Measurements from ENCODE around the gene MS4A12. TPM values are rescaled to one million over a fixed set of nuclear protein-coding genes. Genes with fewer than 3 reads are reported as not detected.

Gene MS4A12
- total and polyA plus RNA-seq, 2 experiments from 2014 or later, result not detected

DNA sequence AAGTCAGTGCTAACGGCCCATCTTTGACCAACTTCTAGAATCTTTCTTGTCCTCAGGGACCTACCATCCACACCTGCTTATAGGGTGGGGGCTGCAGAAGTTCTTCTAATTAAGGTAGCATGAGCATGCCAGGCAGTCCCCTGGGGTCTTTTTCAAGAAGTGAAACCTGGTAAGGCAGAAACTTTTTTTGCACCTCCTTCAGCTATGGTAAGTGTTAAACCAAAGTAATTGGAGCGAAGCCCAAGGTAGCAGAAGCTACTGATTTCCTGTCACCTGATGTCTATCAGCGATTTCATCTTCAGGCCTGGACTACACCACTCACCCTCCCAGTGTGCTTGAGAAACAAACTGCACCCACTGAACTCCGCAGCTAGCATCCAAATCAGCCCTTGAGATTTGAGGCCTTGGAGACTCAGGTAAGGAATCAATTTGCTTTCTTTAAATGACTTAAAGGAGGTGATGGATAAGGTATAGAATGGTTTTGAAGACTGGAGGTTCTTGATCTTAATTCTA, 37.0 kb upstream of the MS4A12 start, which contains the start of gene MS4A1:
MS4A1 (plus strand) TSS at position 317 of the 512 bp plus-strand sequence. CDS start 6,528 bp downstream, outside the sequence.
- Histone ChIP-seq H2AFZ (no peak within 1 kb of the TSS), H3K9me2 (ENCODE audit: insufficient read depth) (no peaks in the 10 kb centered on the region), H3K36me3 (ENCODE audit: low read depth) (no peaks in the 10 kb centered on the region), H3K27me3 (replicated peaks; ENCODE audit: insufficient read depth) (no peaks in the 10 kb centered on the region), H3K79me2 (ENCODE audit: insufficient read depth) (no peaks in the 10 kb centered on the region), H3F3A (ENCODE audit: insufficient read depth) (no peaks in the 10 kb centered on the region), H3K9me3 (ENCODE audit: low read depth) (no peaks in the 10 kb centered on the region), H3K4me3 (no peak within 1 kb of the TSS), H4K20me1 (ENCODE audit: insufficient read depth) (no peaks in the 10 kb centered on the region), H3K9ac (no peak within 1 kb of the TSS), H3K4me1 (ENCODE audit: insufficient read depth) (no peaks in the 10 kb centered on the region), H3K27ac (no peak within 1 kb of the TSS), H3K4me2 (ENCODE audit: unreplicated experiment) (no peak within 1 kb of the TSS)
- WGBS, 2 experiments (ENCODE audit: low coverage in 1 of 2, low lambda C conversion rate in 2 of 2, missing lambda C conversion rate in 2 of 2), result 3 to 7% methylated on average over 4 of the region's 4 CpGs
- no peak for TF ChIP-seq EZH2phosphoT487 (IDR thresholded peaks at IDR 0.05; ENCODE audit: insufficient read depth, low read depth)
- no peak for TF ChIP-seq EZH2 (IDR thresholded peaks at IDR 0.05; ENCODE audit: insufficient read depth, poor library complexity, severe bottlenecking)
- in situ Hi-C loops (cut with MboI), result no loop called here
- DNase-seq, result no peak

DNA sequence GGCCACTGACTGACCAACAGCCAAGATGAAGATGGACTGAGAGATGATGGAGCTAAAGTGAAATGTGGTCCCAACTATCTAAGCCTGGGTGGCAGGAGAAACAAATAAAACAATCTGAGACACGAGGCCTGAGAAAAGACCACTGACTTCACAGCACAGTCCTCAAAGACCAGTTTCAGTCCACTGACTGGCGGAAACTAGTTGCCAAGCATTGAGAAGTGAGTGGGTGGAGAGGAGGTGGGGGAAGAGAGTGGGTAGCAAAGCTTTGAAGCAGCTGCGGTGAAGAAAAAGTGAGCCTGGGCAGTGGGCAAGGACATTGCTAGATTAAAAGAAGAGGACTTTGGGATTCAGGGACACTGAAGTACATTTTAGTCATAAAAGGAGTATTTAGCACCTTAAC, 35.0 kb upstream of the MS4A12 start:
- H3K79me2 ChIP-seq (ENCODE audit: insufficient read depth), result no peaks in the 10 kb centered on the region
- H3K4me2 ChIP-seq (ENCODE audit: unreplicated experiment), result no peak overlapping the region
- H3K9me2 ChIP-seq (ENCODE audit: insufficient read depth), result no peaks in the 10 kb centered on the region
- no peaks in the 10 kb centered on the region for H3F3A ChIP-seq (ENCODE audit: insufficient read depth)
- in situ Hi-C loops (cut with MboI), result no loop called here
- no peak overlapping the region for H3K9ac ChIP-seq
- H3K36me3 ChIP-seq (ENCODE audit: low read depth), result no peaks in the 10 kb centered on the region
- no peaks in the 10 kb centered on the region for H3K27me3 ChIP-seq (replicated peaks; ENCODE audit: insufficient read depth)
- H3K9me3 ChIP-seq (ENCODE audit: low read depth), result no peaks in the 10 kb centered on the region
- H3K4me3 ChIP-seq, result no peak overlapping the region
- H3K4me1 ChIP-seq (ENCODE audit: insufficient read depth), result no peaks in the 10 kb centered on the region
- H2AFZ ChIP-seq, result no peak overlapping the region
- no peak for DNase-seq
- TF ChIP-seq EZH2 (IDR thresholded peaks at IDR 0.05; ENCODE audit: insufficient read depth, poor library complexity, severe bottlenecking) (no peak), EZH2phosphoT487 (IDR thresholded peaks at IDR 0.05; ENCODE audit: insufficient read depth, low read depth) (no peak)
- 8 to 12% methylated on average over 3 of the region's 3 CpGs for WGBS, 2 experiments (ENCODE audit: low coverage in 1 of 2, low lambda C conversion rate in 2 of 2, missing lambda C conversion rate in 2 of 2)
- no peak overlapping the region for H3K27ac ChIP-seq
- no peaks in the 10 kb centered on the region for H4K20me1 ChIP-seq (ENCODE audit: insufficient read depth)

GRCh38 chr11:60459345-60459744, 33.2 kb upstream of the MS4A12 start:
- Histone ChIP-seq H3K27ac (no peak overlapping the region), H3K9me3 (ENCODE audit: low read depth) (no peaks in the 10 kb centered on the region), H3K9me2 (ENCODE audit: insufficient read depth) (no peaks in the 10 kb centered on the region), H4K20me1 (ENCODE audit: insufficient read depth) (no peaks in the 10 kb centered on the region), H3K4me2 (ENCODE audit: unreplicated experiment) (no peak overlapping the region), H3K9ac (no peak overlapping the region), H3K4me1 (ENCODE audit: insufficient read depth) (no peaks in the 10 kb centered on the region), H3K27me3 (replicated peaks; ENCODE audit: insufficient read depth) (no peaks in the 10 kb centered on the region), H2AFZ (no peak overlapping the region), H3K36me3 (ENCODE audit: low read depth) (no peaks in the 10 kb centered on the region), H3K79me2 (ENCODE audit: insufficient read depth) (no peaks in the 10 kb centered on the region), H3K4me3 (no peak overlapping the region), H3F3A (ENCODE audit: insufficient read depth) (no peaks in the 10 kb centered on the region)
- TF ChIP-seq EZH2phosphoT487 (IDR thresholded peaks at IDR 0.05; ENCODE audit: insufficient read depth, low read depth), result no peak
- TF ChIP-seq EZH2 (IDR thresholded peaks at IDR 0.05; ENCODE audit: insufficient read depth, poor library complexity, severe bottlenecking), result no peak
- WGBS, 2 experiments (ENCODE audit: low coverage in 1 of 2, low lambda C conversion rate in 2 of 2, missing lambda C conversion rate in 2 of 2), result 78 to 88% methylated on average over 1 of the region's 1 CpG
- no peak for DNase-seq
- in situ Hi-C loops (cut with MboI), result no loop called here

- in situ Hi-C loops (cut with MboI), result no loop called here
- Histone ChIP-seq H3K4me3 (no peak overlapping the region), H3K27ac (no peak overlapping the region), H3K4me1 (ENCODE audit: insufficient read depth) (no peaks in the 10 kb centered on the region), H4K20me1 (ENCODE audit: insufficient read depth) (no peaks in the 10 kb centered on the region), H3K9me2 (ENCODE audit: insufficient read depth) (no peaks in the 10 kb centered on the region), H3K79me2 (ENCODE audit: insufficient read depth) (no peaks in the 10 kb centered on the region), H2AFZ (no peak overlapping the region), H3K9ac (no peak overlapping the region), H3F3A (ENCODE audit: insufficient read depth) (no peaks in the 10 kb centered on the region), H3K36me3 (ENCODE audit: low read depth) (no peaks in the 10 kb centered on the region), H3K4me2 (ENCODE audit: unreplicated experiment) (no peak overlapping the region), H3K27me3 (replicated peaks; ENCODE audit: insufficient read depth) (no peaks in the 10 kb centered on the region), H3K9me3 (ENCODE audit: low read depth) (no peaks in the 10 kb centered on the region)
- no peak for DNase-seq
- TF ChIP-seq EZH2phosphoT487 (IDR thresholded peaks at IDR 0.05; ENCODE audit: insufficient read depth, low read depth) (no peak), EZH2 (IDR thresholded peaks at IDR 0.05; ENCODE audit: insufficient read depth, poor library complexity, severe bottlenecking) (no peak)
- WGBS, 2 experiments (ENCODE audit: low coverage in 1 of 2, low lambda C conversion rate in 2 of 2, missing lambda C conversion rate in 2 of 2), result 10 to 18% methylated on average over 2 of the region's 2 CpGs
Observed at GRCh38 chr11:60468829-60469228, 23.7 kb upstream of the MS4A12 start.

DNA sequence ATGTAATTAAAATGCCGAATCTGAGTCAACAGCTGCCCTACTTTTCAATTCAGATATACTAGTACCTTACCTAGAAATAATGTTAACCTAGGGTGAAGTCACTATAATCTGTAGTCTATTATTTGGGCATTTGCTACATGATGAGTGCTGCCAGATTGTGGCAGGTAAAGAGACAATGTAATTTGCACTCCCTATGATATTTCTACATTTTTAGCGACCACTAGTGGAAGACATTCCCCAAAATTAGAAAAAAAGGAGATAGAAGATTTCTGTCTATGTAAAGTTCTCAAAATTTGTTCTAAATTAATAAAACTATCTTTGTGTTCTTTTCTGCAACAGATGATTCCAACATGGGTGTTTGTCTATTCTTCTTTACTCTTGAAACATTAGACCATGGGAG, 22.9 kb upstream of the MS4A12 start:
- DNase-seq, result no peak
- 3 to 10% methylated on average over 2 of the region's 2 CpGs for WGBS, 2 experiments (ENCODE audit: low coverage in 1 of 2, low lambda C conversion rate in 2 of 2, missing lambda C conversion rate in 2 of 2)
- H3K27ac ChIP-seq, result no peak overlapping the region
- no peaks in the 10 kb centered on the region for H3K27me3 ChIP-seq (replicated peaks; ENCODE audit: insufficient read depth)
- TF ChIP-seq EZH2phosphoT487 (IDR thresholded peaks at IDR 0.05; ENCODE audit: insufficient read depth, low read depth) (no peak), EZH2 (IDR thresholded peaks at IDR 0.05; ENCODE audit: insufficient read depth, poor library complexity, severe bottlenecking) (no peak)
- no peak overlapping the region for H3K9ac ChIP-seq
- H3K9me3 ChIP-seq (ENCODE audit: low read depth), result no peaks in the 10 kb centered on the region
- no peaks in the 10 kb centered on the region for H3K4me1 ChIP-seq (ENCODE audit: insufficient read depth)
- H3K36me3 ChIP-seq (ENCODE audit: low read depth), result no peaks in the 10 kb centered on the region
- in situ Hi-C loops (cut with MboI), result no loop called here
- no peak overlapping the region for H3K4me2 ChIP-seq (ENCODE audit: unreplicated experiment)
- H4K20me1 ChIP-seq (ENCODE audit: insufficient read depth), result no peaks in the 10 kb centered on the region
- no peak overlapping the region for H2AFZ ChIP-seq
- H3F3A ChIP-seq (ENCODE audit: insufficient read depth), result no peaks in the 10 kb centered on the region
- H3K9me2 ChIP-seq (ENCODE audit: insufficient read depth), result no peaks in the 10 kb centered on the region
- no peaks in the 10 kb centered on the region for H3K79me2 ChIP-seq (ENCODE audit: insufficient read depth)
- H3K4me3 ChIP-seq, result no peak overlapping the region

All from GM23248 (cell line).